GM20000 (cell line): ENCODE data around the gene CCNY.

Source experiments
- DNase-seq: peaks from one replicate; pipeline ENCODE4 v3.0.0; 2012; ENCODE audit warnings: low spot score
- CTCF ChIP-seq: IDR thresholded peaks from 2 replicates; pipeline ENCODE4 v1.5.1; 2012; ENCODE audit warnings: mild to moderate bottlenecking, control low read depth; ENCODE audit errors: extremely low read depth, missing control alignments

CCNY gene

GRCh38 chr10:35324196-35324595 lies 12.1 kb upstream of the CCNY start:
- DNase-seq: no peak
- TF ChIP-seq CTCF: no peak

GRCh38 chr10:35326466-35327235 lies 9.7 kb upstream of the CCNY start:
- no peak for TF ChIP-seq CTCF
- DNase-seq: no peak

GRCh38 chr10:35327790-35328403 lies 8.4 kb upstream of the CCNY start:
- DNase-seq: no peak
- no peak for TF ChIP-seq CTCF

- no peak for TF ChIP-seq CTCF
- DNase-seq: no peak
These were observed 7.8 kb upstream of the CCNY start for GRCh38 chr10:35328404-35329037.

- no peak for DNase-seq
- no peak for TF ChIP-seq CTCF
These were observed 6.8 kb upstream of the CCNY start for GRCh38 chr10:35329520-35329919.

- no peak for DNase-seq
- TF ChIP-seq CTCF: no peak
These were observed 4.2 kb upstream of the CCNY start for GRCh38 chr10:35331894-35332640.
